Suppressor macrophage (primary cell): ENCODE data around the gene ANLN.
"Not testable (repeated sequence)": the region's sequence is repeated elsewhere in the genome, so short reads cannot be mapped to it uniquely, and the experiment has no call there.

ENCODE experiments used
- DNase-seq, 4 experiments: peaks; one replicate each; pipeline ENCODE4 v3.0.0-alpha.2; 2020 to 2022

The ANLN gene

DNA sequence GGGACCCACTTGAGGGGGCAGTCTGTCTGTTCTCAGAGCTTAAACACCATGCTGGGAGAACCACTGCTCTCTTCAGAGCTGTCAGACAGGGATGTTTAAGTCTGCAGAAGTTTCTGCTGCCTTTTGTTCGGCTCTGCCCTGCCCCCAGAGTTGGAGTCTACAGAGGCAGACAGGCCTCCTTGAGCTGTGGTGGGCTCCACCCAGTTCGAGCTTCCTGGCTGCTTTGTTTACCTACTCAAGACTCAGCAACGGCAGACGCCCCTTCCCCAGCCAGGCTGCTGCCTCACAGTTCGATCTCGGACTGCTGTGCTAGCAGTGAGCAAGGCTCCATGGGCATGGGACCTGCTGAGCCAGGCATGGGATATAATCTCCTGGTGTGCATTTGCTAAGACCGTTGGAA is 11.1 kb upstream of the ANLN start:
- not testable (repeated sequence) for DNase-seq

DNA sequence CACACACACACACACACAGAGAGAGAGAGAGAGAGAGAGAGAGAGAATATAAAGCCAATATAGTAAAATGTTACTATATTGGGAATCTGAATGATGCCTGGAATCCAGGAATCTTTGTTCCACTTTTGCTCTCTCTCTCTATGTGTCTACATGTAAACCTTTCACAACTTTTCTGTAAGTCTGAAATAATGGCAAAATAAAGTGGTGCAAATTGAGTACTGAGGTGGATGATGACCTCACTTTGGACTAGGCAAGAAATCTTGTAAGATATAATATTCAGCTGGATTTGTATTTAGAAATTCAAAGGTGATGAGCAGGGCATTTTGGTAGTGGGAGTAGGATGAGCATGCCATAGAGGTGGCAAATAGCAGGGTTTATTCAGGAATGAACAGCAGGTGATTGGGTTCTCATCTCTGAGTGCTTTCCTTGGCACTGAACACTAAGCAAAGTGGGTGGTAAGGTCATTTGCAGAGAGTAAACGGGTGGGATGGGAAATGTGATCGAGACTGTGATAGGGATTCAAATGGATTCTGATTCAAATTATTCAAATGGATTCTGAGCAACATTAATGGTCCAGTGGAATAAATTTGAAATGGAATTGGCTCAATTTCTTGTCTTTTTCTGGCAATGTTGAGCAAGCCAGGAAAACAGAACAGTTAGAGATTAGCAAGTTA is 9.7 kb upstream of the ANLN start:
- DNase-seq: no peak

DNA sequence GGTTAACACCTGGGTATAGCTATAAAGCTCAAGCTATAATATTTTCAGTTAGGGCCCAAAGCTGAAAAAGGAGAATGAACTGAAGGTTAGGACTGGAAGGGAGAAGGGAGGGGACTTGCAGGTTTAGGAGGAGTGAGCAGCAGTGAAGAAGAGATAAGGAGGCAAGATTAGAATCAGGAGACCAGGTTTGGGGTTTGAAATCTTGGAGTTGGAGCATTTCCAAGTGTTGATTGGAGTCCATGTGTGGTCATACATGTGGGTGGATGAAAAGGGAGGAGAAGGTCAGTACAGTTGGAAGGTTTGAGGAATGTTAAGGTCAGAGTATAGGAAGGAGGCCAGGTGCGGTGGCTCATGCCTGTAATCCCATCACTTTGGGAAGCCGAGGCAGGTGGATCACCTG is 8.6 kb upstream of the ANLN start:
- DNase-seq: no peak

DNA sequence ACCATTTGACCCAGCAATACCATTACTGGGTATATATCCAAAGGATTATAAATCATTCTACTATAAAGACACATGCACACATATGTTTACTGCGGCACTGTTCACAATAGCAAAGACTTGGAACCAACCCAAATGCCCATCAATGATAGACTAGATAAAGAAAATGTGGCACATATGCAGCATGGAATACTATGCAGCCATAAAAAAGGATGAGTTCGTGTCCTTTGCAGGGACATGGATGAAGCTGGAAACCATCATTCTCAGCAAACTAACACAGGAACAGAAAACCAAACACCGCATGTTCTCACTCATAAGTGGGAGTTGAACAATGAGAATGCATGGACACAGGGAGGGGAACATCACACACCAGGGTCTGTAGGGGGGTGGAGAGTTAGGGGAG is 6.4 kb upstream of the ANLN start:
- not testable (repeated sequence) for DNase-seq

DNA sequence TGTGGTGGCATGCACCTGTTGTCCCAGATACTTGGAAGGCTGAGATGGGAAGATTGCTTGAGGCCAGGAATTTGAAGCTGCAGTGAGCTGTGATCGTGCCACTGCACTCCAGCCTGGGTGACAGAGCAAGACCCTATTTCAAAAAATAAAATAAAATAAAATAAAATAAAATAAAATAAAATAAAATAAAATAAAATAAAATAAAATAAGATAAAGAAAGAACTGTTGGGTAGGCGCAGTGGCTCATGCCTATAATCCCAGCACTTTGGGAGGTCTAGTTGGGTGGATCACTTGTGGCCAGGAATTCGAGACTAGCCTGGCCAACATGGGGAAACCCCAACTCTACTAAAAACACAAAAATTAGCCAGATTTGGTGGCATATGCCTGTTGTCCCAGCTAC is 4.0 kb upstream of the ANLN start:
- not testable (repeated sequence) for DNase-seq

DNA sequence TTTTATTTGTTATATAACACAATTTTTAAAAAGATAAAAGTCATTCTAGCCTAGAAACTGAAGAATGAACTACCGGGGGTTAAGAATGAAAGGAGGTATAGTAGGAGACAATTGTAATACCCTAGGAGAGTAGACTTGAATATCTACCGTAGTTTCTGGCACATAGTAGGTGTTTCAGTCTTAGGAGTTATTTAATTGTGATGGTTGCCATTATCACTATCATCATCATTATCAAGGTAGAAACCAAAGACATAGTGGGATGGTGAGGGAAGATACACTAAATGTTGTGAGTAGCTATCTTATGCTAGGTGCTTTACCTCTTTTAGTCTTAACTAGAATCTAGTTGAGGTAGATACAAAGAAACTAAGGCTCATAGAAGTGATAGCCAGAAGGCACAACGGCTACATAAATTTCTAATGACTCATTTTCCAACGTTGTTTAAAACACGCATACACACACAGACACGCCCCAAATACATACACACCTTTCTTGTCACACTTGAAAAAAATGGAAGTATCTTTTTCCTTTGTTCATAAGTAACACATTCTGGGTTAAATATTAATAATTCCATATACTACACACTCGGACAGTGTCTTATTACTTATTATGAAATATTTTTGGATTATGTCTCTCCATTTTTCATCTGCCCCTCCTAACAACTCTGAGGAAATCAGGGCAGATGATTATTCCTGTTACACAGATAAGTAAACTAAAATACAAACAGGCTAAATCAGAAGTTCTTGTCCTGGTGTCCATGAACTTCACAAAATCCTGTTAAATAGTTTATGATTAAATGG is 2.0 kb upstream of the ANLN start:
- DNase-seq: no peak

DNA sequence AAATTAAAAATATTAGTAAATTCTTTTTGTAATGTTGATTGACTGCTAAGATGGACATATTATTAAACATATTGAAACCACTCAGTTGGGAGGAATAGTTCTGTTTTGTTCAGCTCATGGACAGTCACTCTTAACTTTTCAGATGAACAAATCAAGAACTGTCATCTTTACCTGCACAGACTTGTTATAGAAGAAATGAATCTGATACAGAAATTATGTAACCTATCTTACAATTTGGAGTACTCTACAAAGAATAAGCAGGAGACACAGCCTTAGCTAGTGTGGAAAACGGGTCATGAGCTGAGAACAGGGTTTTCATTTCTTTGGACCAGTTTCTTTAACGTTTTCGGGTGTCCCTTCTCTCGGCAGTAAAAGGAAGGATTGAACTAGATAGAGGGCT is 1.2 kb upstream of the ANLN start:
- DNase-seq: no peak

DNA sequence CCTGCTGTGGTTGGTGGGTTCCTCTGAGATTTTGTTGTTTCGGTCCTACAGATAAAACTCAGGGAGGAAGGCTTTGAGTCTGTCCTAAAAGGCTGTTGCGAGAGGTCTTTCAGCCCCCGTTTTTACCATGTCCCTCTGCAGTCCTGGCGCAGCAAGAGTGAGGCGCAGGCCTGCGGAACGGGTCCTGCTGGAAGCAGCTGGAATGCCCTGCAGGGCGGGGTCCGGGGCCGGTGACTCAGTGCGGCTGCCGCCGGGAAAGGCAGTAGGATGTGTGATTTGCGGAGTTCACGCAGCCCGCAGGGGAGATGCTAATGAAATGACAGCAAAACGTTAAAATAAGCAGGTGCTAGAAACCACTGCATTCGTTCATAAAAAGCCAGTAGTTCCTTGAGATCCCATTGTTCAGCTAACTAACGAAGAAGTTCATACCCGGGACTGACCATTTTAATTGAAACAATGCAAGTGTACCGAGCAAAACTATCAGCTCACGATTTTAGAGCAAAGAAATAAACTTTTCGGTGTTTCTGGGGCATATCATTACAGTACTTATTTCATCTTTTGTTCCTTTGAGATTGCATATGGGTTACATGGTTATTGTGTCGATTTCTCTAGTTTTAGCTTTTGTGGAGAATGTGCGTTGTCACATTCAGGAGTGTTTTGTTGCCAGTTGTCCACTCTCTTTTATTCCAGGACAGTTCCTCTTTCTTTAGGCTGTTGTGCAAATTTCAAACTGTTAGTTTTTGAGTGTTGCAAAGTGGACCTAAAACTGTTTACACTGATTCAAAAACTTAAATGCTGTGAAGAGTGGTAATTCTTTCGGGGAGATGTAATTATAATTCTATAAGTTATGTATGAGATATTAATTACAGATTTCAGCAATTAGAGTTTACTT is 783 bp downstream of the ANLN start:
- DNase-seq: peak; percentile 67 to 80 (median 70)

DNA sequence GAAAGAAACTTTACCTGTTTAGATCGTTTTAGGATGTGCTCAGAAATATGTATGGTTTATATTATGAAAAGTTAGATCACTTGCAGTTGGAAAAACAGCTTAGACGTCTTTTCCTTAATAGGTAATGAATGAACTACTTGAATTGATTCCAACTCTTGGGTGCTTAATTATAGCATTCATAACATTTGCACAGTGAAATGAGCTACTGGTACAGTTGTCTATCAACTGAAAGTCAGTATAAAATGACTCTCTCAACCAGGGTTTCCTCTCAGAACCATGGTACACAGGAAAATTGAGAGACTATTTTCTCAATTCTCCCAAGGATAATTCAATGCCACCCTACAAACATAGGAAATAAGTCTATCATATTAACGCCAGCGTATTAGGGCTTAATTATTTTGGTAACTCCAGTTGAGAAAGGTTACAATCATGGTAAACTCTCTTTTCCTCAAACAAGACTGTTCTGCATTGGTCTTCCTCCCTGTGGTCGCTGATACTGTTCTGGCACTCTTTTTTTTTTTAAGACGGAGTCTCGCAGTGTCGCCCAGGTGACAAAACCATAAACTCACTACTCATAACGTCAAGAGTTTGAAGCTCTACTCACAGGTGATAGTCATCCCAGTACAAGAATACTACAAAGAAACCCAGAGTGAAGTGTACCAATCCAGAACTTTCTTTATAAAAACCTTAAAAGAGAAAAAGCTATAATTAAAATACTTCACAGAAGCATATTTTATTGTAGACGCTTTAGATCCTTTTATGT is 2.0 kb downstream of the ANLN start:
- no peak for DNase-seq

DNA sequence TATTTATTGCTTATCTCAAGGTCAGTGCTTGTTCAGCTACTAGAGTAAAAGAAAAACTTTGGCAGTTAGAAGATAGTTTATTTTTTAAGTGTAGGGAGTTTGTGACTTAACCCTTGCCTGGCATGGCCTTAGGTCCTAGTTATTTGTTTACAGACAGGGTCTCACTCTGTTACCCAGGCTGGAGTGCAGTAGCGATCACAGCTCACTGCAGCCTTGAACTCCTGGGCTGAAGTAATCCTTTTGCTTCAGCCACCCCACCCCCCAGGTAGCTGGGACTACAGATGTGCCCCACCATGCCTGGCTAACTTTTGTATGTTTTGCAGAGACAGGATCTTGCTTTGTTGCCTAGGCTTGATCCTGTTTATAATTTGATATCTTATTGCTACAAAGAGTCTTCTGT is 4.2 kb downstream of the ANLN start:
- no peak for DNase-seq

DNA sequence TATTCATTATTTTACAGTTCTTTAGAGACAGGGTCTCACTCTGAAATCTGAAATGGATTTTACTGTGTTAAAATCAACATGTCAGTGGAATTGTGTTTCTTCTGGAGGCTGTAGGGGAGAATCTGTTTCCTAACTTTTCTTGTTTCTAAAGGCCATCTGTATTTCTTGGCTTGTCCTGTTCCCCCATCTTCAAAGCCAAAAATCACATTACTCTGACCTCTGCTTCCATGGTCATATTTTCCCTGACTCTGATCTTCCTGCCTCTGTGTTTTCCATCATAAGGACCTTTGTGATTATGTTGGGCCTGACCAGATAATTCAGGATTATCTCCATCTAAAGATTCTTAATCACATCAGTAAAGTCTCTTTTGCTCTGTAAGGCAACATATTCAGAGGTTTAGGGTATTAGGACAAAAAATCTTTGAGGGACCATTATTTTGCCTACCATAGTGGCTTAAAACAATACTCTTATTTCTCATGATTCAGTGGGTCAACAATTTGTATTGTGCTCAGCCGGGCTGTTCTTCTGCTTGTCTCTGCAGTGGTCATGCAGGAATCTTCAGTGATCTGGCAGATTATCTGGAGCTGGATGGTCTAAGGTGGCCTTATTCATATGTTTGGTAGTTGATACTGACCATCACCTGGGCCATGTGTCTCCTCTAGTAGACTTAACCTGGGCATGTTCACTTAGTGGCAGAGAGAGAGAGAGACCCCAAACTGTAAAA is 5.7 kb downstream of the ANLN start:
- DNase-seq: no peak

DNA sequence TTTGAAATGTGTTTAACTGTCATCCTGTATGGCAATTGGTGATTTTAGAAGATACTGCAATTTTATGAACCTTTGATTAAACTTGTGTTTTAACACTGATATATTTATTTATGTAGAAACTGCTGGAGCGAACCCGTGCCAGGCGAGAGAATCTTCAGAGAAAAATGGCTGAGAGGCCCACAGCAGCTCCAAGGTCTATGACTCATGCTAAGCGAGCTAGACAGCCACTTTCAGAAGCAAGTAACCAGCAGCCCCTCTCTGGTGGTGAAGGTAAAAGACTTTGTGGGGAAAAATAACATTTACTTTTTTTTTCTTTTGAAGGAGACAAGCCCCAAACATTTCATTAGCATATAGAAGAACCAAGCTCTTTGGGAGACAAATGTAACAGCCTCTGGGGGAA is 6.5 kb downstream of the ANLN start:
- DNase-seq: no peak

DNA sequence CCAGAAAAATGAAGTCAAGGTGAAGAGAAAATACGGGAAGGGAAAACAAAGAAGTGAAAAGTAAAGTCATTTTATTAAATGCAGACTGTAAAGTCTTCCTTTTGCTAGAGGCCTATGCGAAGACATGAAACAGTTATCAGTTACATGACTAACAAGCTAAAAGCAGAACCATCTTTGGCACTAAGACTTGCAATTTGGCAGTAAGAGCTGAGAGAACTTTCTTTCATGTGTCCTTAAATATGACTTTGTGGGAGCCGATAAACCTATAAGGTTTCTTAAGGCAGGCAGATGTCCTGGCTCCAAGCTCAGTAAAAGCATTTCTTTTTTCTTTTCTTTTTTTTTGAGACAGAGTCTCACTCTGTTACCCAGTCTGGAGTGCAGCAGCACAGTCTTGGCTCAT is 10.4 kb downstream of the ANLN start:
- DNase-seq: peak in 2 of 4 experiments; percentile 24 to 48

DNA sequence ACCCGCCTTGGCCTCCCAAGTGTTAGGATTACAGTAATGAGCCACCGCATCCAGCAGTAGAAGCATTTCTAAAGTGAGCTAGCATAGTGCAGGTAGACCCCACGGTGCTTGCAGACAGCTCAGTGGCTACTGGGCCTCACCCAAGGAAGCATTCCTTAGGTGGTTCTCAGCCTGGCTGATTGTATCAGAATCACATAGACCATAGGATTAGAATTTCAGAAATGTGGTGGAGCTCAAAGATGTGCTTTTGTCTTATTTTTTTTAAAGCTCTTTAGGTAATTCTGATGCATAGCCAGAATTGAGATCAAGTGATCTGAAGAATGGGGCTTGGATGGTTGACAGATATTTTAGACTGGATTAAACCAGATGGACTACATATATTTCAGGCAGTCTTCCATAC is 10.9 kb downstream of the ANLN start:
- DNase-seq: no peak

DNA sequence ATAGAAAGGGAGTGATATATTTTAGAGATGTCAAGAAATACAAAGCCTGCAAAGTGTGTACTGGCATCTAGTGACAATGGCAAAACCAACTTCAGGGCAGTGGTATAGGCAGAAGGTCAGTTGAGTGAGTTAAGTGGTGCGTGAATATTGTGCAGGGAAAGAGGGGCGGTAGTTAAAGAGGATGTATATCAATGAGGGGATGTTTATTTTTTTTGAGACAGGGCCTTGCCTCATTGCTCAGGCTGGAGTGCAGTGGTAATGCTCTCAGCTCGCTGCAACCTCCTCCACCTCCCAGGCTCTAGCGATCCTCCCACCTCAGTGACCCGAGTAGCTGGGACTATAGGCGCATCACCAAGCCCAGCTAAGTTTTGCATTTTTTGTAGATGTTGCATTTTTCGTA is 13.8 kb downstream of the ANLN start:
- no peak for DNase-seq

DNA sequence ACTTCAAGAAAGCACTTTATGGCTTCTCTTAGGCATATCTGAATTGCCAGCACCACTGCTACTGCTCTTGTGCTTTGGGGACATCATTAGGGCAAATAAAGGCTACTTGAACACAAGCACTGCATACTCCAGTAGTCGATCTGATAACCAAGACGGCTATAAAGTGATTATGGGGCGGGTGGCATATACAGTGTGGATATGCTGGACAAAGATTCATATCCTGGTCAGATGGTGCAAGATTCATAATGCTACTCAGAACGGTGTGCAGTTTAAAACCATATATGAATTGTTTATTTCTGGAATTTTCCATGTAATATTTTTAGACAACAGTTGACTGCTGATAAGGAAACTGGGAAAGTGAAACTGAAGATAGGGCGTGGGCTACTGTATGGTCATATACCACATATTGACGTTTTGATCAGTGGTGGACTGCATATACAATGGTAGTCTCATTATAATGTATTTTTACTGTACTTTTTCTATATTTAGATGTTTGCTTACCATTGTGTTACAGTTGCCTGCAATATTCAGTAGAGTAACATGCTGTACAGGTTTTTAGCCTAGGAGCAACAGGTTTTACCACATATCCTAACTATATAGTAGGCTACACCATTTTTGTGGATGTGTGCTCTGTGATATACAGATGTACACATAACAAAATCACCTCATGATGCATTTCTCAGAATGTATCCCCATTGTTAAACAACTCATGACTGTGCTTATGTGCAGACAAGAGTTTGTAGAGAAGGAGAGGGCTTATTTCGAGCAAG is 15.2 kb downstream of the ANLN start:
- DNase-seq: no peak

DNA sequence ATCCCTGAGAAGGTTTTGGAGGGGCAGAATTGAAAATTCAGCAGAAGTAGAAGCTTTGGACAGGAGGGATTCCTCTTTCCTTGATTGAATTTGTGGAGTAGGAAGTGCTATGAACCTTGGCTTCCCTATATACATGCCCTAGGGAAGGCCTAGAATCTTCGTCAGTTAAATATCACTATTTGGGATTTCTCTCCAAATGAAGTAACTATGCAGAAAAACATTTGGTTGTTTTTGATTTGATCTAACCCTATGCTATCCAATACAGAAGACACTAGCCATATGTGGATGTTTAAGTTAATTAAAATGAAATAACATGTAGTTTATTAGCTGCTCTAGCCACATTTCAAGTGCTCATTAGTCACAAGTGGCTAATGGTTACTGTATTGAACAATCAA is 15.7 kb downstream of the ANLN start:
- no peak for DNase-seq

DNA sequence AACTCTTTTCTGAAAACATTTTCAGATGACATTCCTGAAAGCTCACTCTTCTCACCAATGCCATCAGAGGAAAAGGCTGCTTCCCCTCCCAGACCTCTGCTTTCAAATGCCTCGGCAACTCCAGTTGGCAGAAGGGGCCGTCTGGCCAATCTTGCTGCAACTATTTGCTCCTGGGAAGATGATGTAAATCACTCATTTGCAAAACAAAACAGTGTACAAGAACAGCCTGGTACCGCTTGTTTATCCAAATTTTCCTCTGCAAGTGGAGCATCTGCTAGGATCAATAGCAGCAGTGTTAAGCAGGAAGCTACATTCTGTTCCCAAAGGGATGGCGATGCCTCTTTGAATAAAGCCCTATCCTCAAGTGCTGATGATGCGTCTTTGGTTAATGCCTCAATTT is 16.5 kb downstream of the ANLN start:
- no peak for DNase-seq

DNA sequence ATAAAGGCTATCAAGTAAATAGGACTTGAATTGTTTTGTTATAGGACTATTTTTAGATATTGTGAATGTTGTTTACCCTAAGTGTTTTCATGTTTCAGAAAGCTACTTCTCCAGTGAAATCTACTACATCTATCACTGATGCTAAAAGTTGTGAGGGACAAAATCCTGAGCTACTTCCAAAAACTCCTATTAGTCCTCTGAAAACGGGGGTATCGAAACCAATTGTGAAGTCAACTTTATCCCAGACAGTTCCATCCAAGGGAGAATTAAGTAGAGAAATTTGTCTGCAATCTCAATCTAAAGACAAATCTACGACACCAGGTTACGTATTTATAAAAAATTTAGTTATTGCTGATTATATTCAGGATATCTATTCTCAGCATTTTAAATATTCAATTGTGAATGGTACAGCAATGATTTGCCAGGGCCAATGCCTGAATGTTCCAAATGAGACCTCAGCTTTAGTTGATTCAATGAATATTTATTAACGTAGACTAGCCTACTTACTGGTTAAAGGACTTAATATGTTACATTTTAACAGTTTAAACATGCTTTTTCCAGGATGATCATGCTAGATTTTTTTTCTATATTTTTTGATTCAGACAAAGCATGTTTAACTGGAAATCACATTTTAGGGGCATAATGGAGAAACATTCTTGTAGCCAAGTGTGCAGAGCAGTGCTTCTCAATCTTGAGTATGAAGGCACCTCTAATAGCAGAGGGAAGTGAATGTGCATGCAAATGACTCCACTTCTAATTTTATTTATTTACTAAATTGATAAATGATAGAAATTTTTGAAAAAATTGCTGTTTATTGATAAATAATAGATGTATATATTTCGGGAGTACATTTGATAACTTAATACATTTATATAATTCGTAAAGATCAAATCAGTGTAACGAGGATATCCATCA is 18.2 kb downstream of the ANLN start:
- DNase-seq: no peak

DNA sequence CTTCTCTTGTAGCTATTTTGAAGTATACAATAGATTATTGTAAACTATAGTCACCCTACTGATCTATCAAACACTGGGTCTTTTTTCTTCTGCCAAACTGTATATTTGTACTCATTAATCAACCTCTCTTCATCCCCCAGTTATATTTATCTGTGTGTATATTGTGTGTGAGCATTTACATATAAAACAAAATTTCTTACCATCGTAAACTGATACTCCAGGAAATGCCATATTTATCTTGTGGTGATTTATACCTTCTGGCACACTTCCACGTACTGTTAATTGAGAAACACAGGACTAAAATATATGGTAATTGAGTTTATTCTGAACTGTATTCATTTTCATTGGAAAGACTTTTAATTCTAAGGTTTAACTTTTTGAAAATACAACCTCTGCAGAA is 18.9 kb downstream of the ANLN start:
- DNase-seq: no peak
